ENCODE results near the gene PATJ.

DNA sequence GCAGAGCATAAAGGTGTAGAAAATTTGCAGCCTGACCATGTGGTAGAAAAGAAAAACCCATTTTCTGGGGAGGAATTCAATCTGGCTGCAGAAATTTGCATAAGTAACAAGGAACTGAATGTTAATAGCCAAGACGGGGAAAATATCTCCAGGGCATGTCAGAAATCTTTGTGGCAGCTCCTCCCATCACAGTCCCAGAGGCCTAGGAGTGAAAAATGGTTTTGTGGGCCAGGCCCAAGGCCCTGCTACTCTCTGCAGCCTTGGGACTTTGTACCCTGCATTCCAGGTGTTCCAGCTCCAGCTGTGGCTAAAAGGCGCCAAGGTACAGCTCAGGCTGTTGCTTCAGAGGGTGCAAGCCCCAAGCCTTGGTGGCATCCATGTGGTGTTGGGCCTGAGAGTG lies 152.9 kb downstream of the PATJ start:
- TF ChIP-seq, protein P1, sequence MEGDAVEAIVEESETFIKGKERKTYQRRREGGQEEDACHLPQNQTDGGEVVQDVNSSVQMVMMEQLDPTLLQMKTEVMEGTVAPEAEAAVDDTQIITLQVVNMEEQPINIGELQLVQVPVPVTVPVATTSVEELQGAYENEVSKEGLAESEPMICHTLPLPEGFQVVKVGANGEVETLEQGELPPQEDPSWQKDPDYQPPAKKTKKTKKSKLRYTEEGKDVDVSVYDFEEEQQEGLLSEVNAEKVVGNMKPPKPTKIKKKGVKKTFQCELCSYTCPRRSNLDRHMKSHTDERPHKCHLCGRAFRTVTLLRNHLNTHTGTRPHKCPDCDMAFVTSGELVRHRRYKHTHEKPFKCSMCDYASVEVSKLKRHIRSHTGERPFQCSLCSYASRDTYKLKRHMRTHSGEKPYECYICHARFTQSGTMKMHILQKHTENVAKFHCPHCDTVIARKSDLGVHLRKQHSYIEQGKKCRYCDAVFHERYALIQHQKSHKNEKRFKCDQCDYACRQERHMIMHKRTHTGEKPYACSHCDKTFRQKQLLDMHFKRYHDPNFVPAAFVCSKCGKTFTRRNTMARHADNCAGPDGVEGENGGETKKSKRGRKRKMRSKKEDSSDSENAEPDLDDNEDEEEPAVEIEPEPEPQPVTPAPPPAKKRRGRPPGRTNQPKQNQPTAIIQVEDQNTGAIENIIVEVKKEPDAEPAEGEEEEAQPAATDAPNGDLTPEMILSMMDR (IDR thresholded peaks at IDR 0.05; ENCODE audit: insufficient read depth, low read length), result no peak
- TF ChIP-seq, protein P2, sequence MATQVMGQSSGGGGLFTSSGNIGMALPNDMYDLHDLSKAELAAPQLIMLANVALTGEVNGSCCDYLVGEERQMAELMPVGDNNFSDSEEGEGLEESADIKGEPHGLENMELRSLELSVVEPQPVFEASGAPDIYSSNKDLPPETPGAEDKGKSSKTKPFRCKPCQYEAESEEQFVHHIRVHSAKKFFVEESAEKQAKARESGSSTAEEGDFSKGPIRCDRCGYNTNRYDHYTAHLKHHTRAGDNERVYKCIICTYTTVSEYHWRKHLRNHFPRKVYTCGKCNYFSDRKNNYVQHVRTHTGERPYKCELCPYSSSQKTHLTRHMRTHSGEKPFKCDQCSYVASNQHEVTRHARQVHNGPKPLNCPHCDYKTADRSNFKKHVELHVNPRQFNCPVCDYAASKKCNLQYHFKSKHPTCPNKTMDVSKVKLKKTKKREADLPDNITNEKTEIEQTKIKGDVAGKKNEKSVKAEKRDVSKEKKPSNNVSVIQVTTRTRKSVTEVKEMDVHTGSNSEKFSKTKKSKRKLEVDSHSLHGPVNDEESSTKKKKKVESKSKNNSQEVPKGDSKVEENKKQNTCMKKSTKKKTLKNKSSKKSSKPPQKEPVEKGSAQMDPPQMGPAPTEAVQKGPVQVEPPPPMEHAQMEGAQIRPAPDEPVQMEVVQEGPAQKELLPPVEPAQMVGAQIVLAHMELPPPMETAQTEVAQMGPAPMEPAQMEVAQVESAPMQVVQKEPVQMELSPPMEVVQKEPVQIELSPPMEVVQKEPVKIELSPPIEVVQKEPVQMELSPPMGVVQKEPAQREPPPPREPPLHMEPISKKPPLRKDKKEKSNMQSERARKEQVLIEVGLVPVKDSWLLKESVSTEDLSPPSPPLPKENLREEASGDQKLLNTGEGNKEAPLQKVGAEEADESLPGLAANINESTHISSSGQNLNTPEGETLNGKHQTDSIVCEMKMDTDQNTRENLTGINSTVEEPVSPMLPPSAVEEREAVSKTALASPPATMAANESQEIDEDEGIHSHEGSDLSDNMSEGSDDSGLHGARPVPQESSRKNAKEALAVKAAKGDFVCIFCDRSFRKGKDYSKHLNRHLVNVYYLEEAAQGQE (IDR thresholded peaks at IDR 0.05; ENCODE audit: insufficient replicate concordance, low read depth), result no peak

All from HL-60 (cell line).